ENCODE results near the gene SLC6A5.

Gene SLC6A5

DNA sequence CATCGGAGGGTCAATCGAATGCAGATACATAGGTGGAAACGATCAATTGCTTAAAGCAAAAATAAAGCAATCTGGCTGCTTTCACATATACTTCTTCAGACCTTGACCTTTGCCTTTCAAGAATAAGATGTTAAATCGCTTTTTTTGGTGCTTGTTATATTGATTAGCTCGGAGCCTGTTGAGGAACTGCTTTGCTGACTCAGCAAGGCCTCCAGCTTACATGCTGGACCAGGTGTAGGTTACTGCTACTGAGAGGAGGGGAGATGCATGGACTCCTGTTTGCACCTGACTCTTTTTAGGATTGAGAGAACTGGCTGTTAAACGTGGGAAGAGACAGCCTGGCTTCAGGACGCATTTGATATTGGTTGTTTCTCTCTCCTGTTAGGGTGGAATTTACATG, 38.7 kb downstream of the SLC6A5 start:
- TF ChIP-seq, protein P1, sequence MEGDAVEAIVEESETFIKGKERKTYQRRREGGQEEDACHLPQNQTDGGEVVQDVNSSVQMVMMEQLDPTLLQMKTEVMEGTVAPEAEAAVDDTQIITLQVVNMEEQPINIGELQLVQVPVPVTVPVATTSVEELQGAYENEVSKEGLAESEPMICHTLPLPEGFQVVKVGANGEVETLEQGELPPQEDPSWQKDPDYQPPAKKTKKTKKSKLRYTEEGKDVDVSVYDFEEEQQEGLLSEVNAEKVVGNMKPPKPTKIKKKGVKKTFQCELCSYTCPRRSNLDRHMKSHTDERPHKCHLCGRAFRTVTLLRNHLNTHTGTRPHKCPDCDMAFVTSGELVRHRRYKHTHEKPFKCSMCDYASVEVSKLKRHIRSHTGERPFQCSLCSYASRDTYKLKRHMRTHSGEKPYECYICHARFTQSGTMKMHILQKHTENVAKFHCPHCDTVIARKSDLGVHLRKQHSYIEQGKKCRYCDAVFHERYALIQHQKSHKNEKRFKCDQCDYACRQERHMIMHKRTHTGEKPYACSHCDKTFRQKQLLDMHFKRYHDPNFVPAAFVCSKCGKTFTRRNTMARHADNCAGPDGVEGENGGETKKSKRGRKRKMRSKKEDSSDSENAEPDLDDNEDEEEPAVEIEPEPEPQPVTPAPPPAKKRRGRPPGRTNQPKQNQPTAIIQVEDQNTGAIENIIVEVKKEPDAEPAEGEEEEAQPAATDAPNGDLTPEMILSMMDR (IDR thresholded peaks at IDR 0.05; ENCODE audit: low read depth, low read length), result no peak
- DNase-seq (ENCODE audit: extremely low read depth, low read depth), result no peak

DNA sequence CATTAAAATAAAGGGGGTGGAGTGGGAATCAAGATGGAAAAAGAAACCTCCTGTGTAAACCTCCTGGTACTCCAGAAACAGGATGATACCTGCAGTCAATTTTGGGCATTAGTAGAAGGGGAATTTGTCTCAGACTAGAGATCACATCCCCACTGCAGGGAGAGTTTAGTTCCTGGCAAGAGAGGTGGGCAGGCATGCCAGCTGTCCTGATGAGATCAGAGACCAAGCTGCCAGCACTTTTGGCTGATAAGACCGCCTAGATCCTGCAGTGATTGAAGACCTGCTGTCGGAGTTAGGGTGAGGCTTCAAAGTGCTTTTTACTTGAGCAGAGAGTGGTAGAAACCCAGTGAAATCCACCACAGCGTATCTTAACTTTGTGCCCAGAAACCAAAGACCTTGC, 40.3 kb downstream of the SLC6A5 start:
- DNase-seq (ENCODE audit: extremely low read depth, low read depth), result no peak
- TF ChIP-seq, protein P1 (IDR thresholded peaks at IDR 0.05; ENCODE audit: low read depth, low read length), result no peak

DNA sequence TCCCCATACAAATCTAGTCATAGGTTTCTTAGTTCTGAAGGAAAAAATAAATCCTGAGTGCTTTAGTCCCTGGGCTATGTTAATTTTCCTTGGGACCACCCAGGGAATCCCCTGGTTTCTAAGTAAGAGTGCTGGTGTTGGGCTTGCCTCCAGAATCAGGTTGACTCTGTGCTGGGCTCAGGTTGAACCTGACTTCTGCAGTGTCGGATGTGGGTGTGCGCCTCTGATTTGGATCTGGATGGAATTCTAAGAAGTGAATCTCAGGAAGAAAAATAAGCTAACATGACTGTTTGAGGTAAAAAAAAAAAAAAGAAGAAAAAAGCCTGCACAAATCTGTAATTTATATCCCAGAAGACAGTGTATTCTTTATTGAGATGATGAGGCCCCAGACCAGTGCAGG, 41.0 kb downstream of the SLC6A5 start:
- TF ChIP-seq, protein P1 (IDR thresholded peaks at IDR 0.05; ENCODE audit: low read depth, low read length), result no peak
- DNase-seq (ENCODE audit: extremely low read depth, low read depth), result no peak

DNA sequence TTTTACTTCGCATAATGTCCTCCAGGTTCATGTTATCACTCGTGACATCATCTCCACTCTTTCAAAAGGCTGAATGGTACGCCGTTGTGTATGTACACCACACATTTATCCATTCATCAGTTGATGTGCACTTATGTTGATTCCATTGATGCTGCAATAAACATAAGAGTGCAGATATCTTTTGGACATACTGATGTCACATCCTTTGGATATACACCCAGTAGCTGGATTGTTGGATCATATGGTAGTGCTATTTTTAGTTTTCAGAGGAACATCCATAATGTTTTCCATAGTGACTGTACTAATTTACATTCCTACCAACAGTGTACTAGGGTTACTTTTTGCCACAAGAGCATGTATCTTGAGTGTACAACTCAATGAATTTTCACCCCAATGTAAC, 45.0 kb downstream of the SLC6A5 start:
- DNase-seq (ENCODE audit: extremely low read depth, low read depth), result no peak
- TF ChIP-seq, protein P1 (IDR thresholded peaks at IDR 0.05; ENCODE audit: low read depth, low read length), result no peak

DNA sequence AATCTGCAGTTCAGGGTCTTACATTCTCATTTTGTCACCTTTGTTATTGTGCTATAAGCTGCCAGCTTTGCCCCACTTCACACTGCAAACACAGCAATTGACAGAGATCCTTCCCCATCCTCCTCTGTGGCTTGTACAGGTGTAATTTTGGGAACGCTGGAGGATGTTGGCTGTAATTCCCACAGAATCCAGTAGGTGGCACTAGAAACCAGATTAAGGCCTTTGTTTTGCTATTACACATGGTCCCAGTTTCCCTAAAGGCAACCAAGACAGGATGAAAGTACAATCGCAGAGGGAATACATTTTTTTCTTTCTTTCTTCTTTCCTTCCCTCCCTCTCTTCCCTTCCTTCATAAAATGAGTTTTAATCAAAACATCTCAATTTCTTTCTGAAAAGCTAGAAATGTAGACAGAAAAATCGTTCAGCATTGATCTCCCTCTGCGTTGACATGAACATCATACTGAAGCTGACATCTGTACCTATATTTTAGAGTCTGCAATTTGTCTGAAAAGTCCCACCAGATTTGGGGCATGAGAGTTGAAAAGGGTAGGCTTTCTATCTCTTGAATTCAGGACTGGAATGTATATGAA, 48.7 kb downstream of the SLC6A5 start:
- TF ChIP-seq, protein P1 (IDR thresholded peaks at IDR 0.05; ENCODE audit: low read depth, low read length), result peak; percentile 89
- peak; percentile 7 for DNase-seq (ENCODE audit: extremely low read depth, low read depth)

DNA sequence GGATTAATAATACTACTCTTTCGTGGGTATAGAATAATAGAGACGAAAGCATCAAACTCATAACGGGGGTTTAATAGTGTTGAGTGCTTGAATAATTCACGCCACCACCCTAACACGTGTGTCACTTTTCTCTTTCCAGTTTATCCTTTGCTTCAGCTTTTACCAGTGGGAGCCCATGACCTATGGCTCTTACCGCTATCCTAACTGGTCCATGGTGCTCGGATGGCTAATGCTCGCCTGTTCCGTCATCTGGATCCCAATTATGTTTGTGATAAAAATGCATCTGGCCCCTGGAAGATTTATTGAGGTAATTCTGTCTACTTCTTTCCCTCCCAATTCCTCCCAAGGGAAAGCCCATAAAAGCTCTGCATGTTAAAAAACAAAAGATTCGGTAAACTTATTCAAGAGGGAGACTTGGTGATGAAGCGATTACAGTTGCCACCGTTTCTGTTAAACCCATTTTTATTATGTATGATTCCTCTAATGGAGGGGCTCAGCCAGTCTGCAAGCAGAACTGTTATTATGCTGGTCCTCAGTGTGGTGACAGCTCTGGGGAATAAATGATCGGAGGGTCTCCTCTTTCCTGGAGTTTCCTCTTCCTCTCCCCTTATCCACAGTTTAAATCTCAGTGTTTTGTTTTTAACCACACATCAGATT, 52.9 kb downstream of the SLC6A5 start:
- no peak for DNase-seq (ENCODE audit: extremely low read depth, low read depth)
- TF ChIP-seq, protein P1 (IDR thresholded peaks at IDR 0.05; ENCODE audit: low read depth, low read length), result no peak

DNA sequence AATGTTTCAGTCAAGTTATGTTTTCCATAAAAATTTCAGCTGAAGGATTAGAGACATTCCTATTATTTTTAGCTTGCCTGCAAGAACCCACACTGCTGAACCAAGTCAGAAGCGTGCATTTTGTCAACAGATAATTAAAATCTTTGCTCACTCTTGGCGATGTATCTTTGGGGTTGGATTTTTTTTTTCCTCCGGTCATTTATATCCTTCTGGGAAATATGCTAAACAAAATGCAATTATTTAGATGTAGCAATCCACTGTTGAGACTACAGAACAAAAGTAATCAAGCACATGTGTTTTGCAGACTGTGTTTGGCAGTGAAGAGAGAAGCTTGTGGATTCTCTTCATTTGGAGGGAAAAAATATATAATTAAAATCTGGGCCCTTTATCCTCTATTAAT, 54.6 kb downstream of the SLC6A5 start:
- DNase-seq (ENCODE audit: extremely low read depth, low read depth), result no peak
- TF ChIP-seq, protein P1 (IDR thresholded peaks at IDR 0.05; ENCODE audit: low read depth, low read length), result no peak

All from AG09319 (cell line).